MCF 10A (cell line): Measurements from ENCODE around the gene PPID. TPM values are rescaled to one million over a fixed set of nuclear protein-coding genes. Genes with fewer than 3 reads are reported as not detected.

Experiments
- BruUV-seq: library from RNA; stranded (reverse); fragments of 400-500 nt; replicated peaks from 2 replicates; lab custom pipeline; 2021; lab: Mats Ljungman, UMichigan
- CTCF ChIA-PET: fragments of 300-600 bp; sonication (Branson Sonifier 250); formaldehyde crosslinking; extraction: SDS; loops from one replicate; lab custom pipeline; 2021; ENCODE audit warnings: antibody characterized with exemption, inconsistent platforms; lab: Yijun Ruan, JAX
- POLR2A ChIA-PET: fragments of 300-600, 350-650 bp; sonication (Branson Sonifier 250); formaldehyde crosslinking; extraction: SDS; loops from one replicate; lab custom pipeline; 2020; ENCODE audit warnings: antibody characterized with exemption, inconsistent platforms; lab: Yijun Ruan, JAX
- DNase-seq: peaks from one replicate; pipeline ENCODE4 v3.0.0-alpha.2; 2018; ENCODE audit not compliant: unreplicated experiment
- H3K27ac Mint-ChIP-seq: one replicate; pipeline ENCODE4 v1.8.0; 2022; ENCODE audit warnings: mild to moderate bottlenecking, low read depth, mixed read lengths; ENCODE audit not compliant: unreplicated experiment
- H3K27me3 Mint-ChIP-seq: one replicate; pipeline ENCODE4 v1.8.0; 2022; ENCODE audit warnings: mixed read lengths; ENCODE audit not compliant: insufficient read depth, unreplicated experiment
- H3K36me3 Mint-ChIP-seq: one replicate; pipeline ENCODE4 v1.8.0; 2022; ENCODE audit warnings: mild to moderate bottlenecking, moderate library complexity, mixed read lengths; ENCODE audit not compliant: insufficient read depth, unreplicated experiment
- H3K4me1 Mint-ChIP-seq: one replicate; pipeline ENCODE4 v1.8.0; 2022; ENCODE audit warnings: mixed read lengths; ENCODE audit not compliant: insufficient read depth, unreplicated experiment
- H3K4me3 Mint-ChIP-seq: one replicate; pipeline ENCODE4 v1.8.0; 2022; ENCODE audit warnings: mild to moderate bottlenecking, moderate library complexity, mixed read lengths; ENCODE audit not compliant: unreplicated experiment
- H3K9me3 Mint-ChIP-seq: one replicate; pipeline ENCODE4 v1.8.0; 2022; ENCODE audit warnings: mixed read lengths; ENCODE audit not compliant: unreplicated experiment
- CTCF ChIP-seq: fragments of 200-600 bp; IDR thresholded peaks from one replicate; pipeline ENCODE4 v1.8.0; 2022; ENCODE audit warnings: antibody characterized with exemption, mild to moderate bottlenecking; ENCODE audit not compliant: unreplicated experiment
- intact Hi-C: fragments of 100-400 bp; cut with micrococcal nuclease; formaldehyde crosslinking; loops from 2 replicates; pipeline ENCODE4 v1.14.1; 2022
- total RNA-seq: library from RNA; stranded (reverse); gene quantifications from 2 replicates; pipeline ENCODE4 v1.2.3, GENCODE V29; 2022

The PPID gene
- total RNA-seq, 1 experiment from 2014 or later = 29.2 TPM

GRCh38 chr4:158704274-158704673 is 18.9 kb downstream of the PPID start:
- no peak for DNase-seq
- Mint-ChIP-seq H3K4me3 (no peak overlapping the region), H3K27ac (no peak overlapping the region), H3K9me3 (no peaks in the 10 kb centered on the region), H3K36me3 (peaks cover 31% of the 10 kb centered on the region), H3K27me3 (no peaks in the 10 kb centered on the region), H3K4me1 (no peaks in the 10 kb centered on the region)
- TF ChIP-seq CTCF = no peak
- ChIA-PET CTCF (interaction anchor here (0.6 kb wide), 1 partner anchor 145 kb away, joined by 3 read pairs; no protein-coding TSS in a partner anchor), POLR2A (no interaction called here)
- intact Hi-C loops = no loop called here
- no TSS peak for BruUV-seq

GRCh38 chr4:158688813-158689212 is 34.4 kb downstream of the PPID start:
- CTCF ChIA-PET = no interaction called here
- Mint-ChIP-seq H3K27me3 (no peaks in the 10 kb centered on the region), H3K36me3 (no peaks in the 10 kb centered on the region), H3K9me3 (no peaks in the 10 kb centered on the region), H3K4me3 (no peak overlapping the region), H3K4me1 (no peaks in the 10 kb centered on the region), H3K27ac (no peak overlapping the region)
- no peak for DNase-seq
- intact Hi-C loops = no loop called here
- BruUV-seq = no TSS peak
- POLR2A ChIA-PET = no interaction called here
- no peak for TF ChIP-seq CTCF

- H3K4me3 Mint-ChIP-seq = no peak overlapping the region
- no peaks in the 10 kb centered on the region for H3K9me3 Mint-ChIP-seq
- no peak overlapping the region for H3K27ac Mint-ChIP-seq
- no peak for TF ChIP-seq CTCF
- no TSS peak for BruUV-seq
- intact Hi-C loops = no loop called here
- no peaks in the 10 kb centered on the region for H3K36me3 Mint-ChIP-seq
- DNase-seq = no peak
- no peaks in the 10 kb centered on the region for H3K4me1 Mint-ChIP-seq
- ChIA-PET POLR2A (interaction anchor here (1.0 kb wide), 1 partner anchor 25 kb away, joined by 3 read pairs; no protein-coding TSS in a partner anchor), CTCF (interaction anchor here (0.6 to 1.4 kb wide), 2 partner anchors 426 to 632 kb away, joined by 4 read pairs; no protein-coding TSS in a partner anchor)
- H3K27me3 Mint-ChIP-seq = no peaks in the 10 kb centered on the region
These were observed 41.1 kb downstream of the PPID start for GRCh38 chr4:158682066-158682465.

GRCh38 chr4:158681629-158682028 is 41.6 kb downstream of the PPID start:
- no peaks in the 10 kb centered on the region for H3K4me1 Mint-ChIP-seq
- CTCF ChIA-PET = interaction anchor here (0.6 to 1.4 kb wide), 3 partner anchors 10 to 633 kb away, joined by 3 to 4 read pairs (median 4); partner anchors contain the start of gene ETFDH
- no TSS peak for BruUV-seq

More at GRCh38 chr4:158681629-158682028, 41.6 kb downstream of the PPID start:
- intact Hi-C loops = no loop called here
- no peaks in the 10 kb centered on the region for H3K36me3 Mint-ChIP-seq
- DNase-seq = no peak
- no peak overlapping the region for H3K27ac Mint-ChIP-seq
- no peak overlapping the region for H3K4me3 Mint-ChIP-seq
- no peaks in the 10 kb centered on the region for H3K9me3 Mint-ChIP-seq
- POLR2A ChIA-PET = interaction anchor here (1.0 to 1.2 kb wide), 2 partner anchors 9 to 25 kb away, joined by 3 to 7 read pairs; partner anchors contain the start of gene ETFDH
- no peaks in the 10 kb centered on the region for H3K27me3 Mint-ChIP-seq
- TF ChIP-seq CTCF = no peak
